Raji (cell line): ENCODE measurements around the gene RHBDF2.

Source experiments
- POLR2A ChIP-seq: IDR thresholded peaks from 2 replicates; pipeline ENCODE4 v1.6.1; 2011; ENCODE audit warnings: low read depth, low read length, control low read depth; ENCODE audit not compliant: insufficient read depth

The RHBDF2 gene

GRCh38 chr17:76451506-76451905 lies 49.7 kb downstream of the RHBDF2 start:
- TF ChIP-seq POLR2A = no peak

- no peak for TF ChIP-seq POLR2A
Measured at GRCh38 chr17:76449126-76449525, 52.1 kb downstream of the RHBDF2 start.

GRCh38 chr17:76447931-76448652 lies 53.1 kb downstream of the RHBDF2 start:
- TF ChIP-seq POLR2A = no peak

GRCh38 chr17:76446449-76447231 lies 54.6 kb downstream of the RHBDF2 start:
- TF ChIP-seq POLR2A = no peak

- no peak for TF ChIP-seq POLR2A
Measured at GRCh38 chr17:76445697-76446448, 55.4 kb downstream of the RHBDF2 start.

GRCh38 chr17:76444518-76445311 lies 56.5 kb downstream of the RHBDF2 start:
- TF ChIP-seq POLR2A = no peak

GRCh38 chr17:76442341-76443338 lies 58.6 kb downstream of the RHBDF2 start:
- no peak for TF ChIP-seq POLR2A

- TF ChIP-seq POLR2A = no peak
Measured at GRCh38 chr17:76441686-76442340, 59.4 kb downstream of the RHBDF2 start.

GRCh38 chr17:76440751-76441362 lies 60.4 kb downstream of the RHBDF2 start:
- no peak for TF ChIP-seq POLR2A

- TF ChIP-seq POLR2A = no peak
Measured at GRCh38 chr17:76439314-76439928, 61.8 kb downstream of the RHBDF2 start.

GRCh38 chr17:76438906-76439305 lies 62.3 kb downstream of the RHBDF2 start:
- TF ChIP-seq POLR2A = no peak
